CD4-positive, alpha-beta T cell treated with Interleukin-4 for 4 hours (primary cell): ENCODE measurements around the gene MRPL11.

Experiments
- DNase-seq: peaks from one replicate; pipeline ENCODE4 v3.0.0-alpha.2; 2020

The MRPL11 gene

GRCh38 chr11:66386171-66387069 lies 52.2 kb downstream of the MRPL11 start:
- peak; percentile 79 for DNase-seq
